Measurements from ENCODE around the gene COL8A2.

Gene COL8A2

GRCh38 chr1:36137226-36137625 lies 12.2 kb upstream of the COL8A2 start:
- DNase-seq (ENCODE audit: low read depth in 2 of 2): no peak

GRCh38 chr1:36136535-36136934 lies 11.5 kb upstream of the COL8A2 start:
- DNase-seq (ENCODE audit: low read depth in 2 of 2): no peak

GRCh38 chr1:36135796-36136195 lies 10.8 kb upstream of the COL8A2 start:
- DNase-seq (ENCODE audit: low read depth in 2 of 2): no peak

GRCh38 chr1:36135330-36135667 lies 10.3 kb upstream of the COL8A2 start:
- no peak for DNase-seq (ENCODE audit: low read depth in 2 of 2)

- DNase-seq (ENCODE audit: low read depth in 2 of 2): no peak
These were observed 9.7 kb upstream of the COL8A2 start for GRCh38 chr1:36134505-36135329.

- no peak for DNase-seq (ENCODE audit: low read depth in 2 of 2)
These were observed 9.0 kb upstream of the COL8A2 start for GRCh38 chr1:36134031-36134430.

GRCh38 chr1:36133484-36133883 lies 8.5 kb upstream of the COL8A2 start:
- no peak for DNase-seq (ENCODE audit: low read depth in 2 of 2)

- no peak for DNase-seq (ENCODE audit: low read depth in 2 of 2)
These were observed 7.0 kb upstream of the COL8A2 start for GRCh38 chr1:36132029-36132428.

- DNase-seq (ENCODE audit: low read depth in 2 of 2): no peak
These were observed 3.8 kb upstream of the COL8A2 start for GRCh38 chr1:36128905-36129206.

GRCh38 chr1:36128126-36128904 lies 3.3 kb upstream of the COL8A2 start:
- DNase-seq (ENCODE audit: low read depth in 2 of 2): no peak

GRCh38 chr1:36126797-36127500 lies 1.9 kb upstream of the COL8A2 start:
- DNase-seq (ENCODE audit: low read depth in 2 of 2): no peak

GRCh38 chr1:36126005-36126716 lies 1.1 kb upstream of the COL8A2 start:
- DNase-seq (ENCODE audit: low read depth in 2 of 2): no peak

GRCh38 chr1:36124404-36125128 lies 456 bp downstream of the COL8A2 start:
- no peak for DNase-seq (ENCODE audit: low read depth in 2 of 2)

GRCh38 chr1:36123356-36123755 lies 1.7 kb downstream of the COL8A2 start:
- no peak for DNase-seq (ENCODE audit: low read depth in 2 of 2)

- no peak for DNase-seq (ENCODE audit: low read depth in 2 of 2)
These were observed 2.7 kb downstream of the COL8A2 start for GRCh38 chr1:36122062-36123030.

GRCh38 chr1:36119456-36119855 lies 5.6 kb downstream of the COL8A2 start:
- DNase-seq (ENCODE audit: low read depth in 2 of 2): no peak

- DNase-seq (ENCODE audit: low read depth in 2 of 2): no peak
These were observed 6.4 kb downstream of the COL8A2 start for GRCh38 chr1:36118447-36119204.

- no peak for DNase-seq (ENCODE audit: low read depth in 2 of 2)
These were observed 8.1 kb downstream of the COL8A2 start for GRCh38 chr1:36116901-36117300.

- no peak for DNase-seq (ENCODE audit: low read depth in 2 of 2)
These were observed 9.1 kb downstream of the COL8A2 start for GRCh38 chr1:36115931-36116330.

Measured in stimulated activated CD4-positive, alpha-beta T cell treated with anti-CD3 and anti-CD28 coated beads, Interleukin-4, amount 100 ng/mL, for 48 hours (primary cell).